ENCODE results near the gene MCC.

Gene MCC

GRCh38 chr5:113252066-113252465 is 236.2 kb downstream of the MCC start:
- Histone ChIP-seq H4K20me1 (no peaks in the 10 kb centered on the region), H3K4me1 (no peaks in the 10 kb centered on the region), H3K9ac (no peak overlapping the region), H3K36me3 (no peaks in the 10 kb centered on the region), H3K27me3 (no peaks in the 10 kb centered on the region), H3K4me3 (no peak overlapping the region), H3K27ac (no peak overlapping the region), H3K9me3 (no peaks in the 10 kb centered on the region), H3K4me2 (no peak overlapping the region)
- TF ChIP-seq Cebpa-rat (IDR thresholded peaks at IDR 0.05) = no peak

GRCh38 chr5:113250341-113250953 is 237.8 kb downstream of the MCC start:
- Histone ChIP-seq H3K36me3 (no peaks in the 10 kb centered on the region), H3K4me1 (no peaks in the 10 kb centered on the region), H4K20me1 (no peaks in the 10 kb centered on the region), H3K4me2 (no peak overlapping the region), H3K9ac (no peak overlapping the region), H3K9me3 (no peaks in the 10 kb centered on the region), H3K27me3 (no peaks in the 10 kb centered on the region), H3K27ac (no peak overlapping the region), H3K4me3 (no peak overlapping the region)
- no peak for TF ChIP-seq Cebpa-rat (IDR thresholded peaks at IDR 0.05)

DNA sequence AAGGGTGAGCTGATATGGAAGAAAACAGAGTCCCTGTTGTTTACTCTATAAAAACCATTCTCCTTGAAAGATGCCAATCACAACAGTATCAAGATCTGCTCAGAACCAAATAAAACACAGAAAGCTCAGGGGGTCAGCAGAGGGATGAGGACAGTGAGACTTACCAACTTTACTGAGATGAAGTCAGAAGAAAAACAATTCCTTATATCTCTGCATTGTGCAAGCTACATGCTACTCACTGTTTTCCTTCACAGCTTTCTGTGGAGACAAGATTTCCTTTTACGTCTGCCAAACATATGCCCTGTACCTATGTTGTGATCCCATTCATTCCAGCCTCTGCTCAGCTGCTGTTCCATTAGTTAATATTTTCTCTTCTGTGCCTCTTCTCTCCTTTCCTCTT is 239.0 kb downstream of the MCC start:
- Histone ChIP-seq H3K9me3 (no peaks in the 10 kb centered on the region), H3K9ac (no peak overlapping the region), H3K4me1 (no peaks in the 10 kb centered on the region), H3K4me3 (no peak overlapping the region), H4K20me1 (no peaks in the 10 kb centered on the region), H3K4me2 (no peak overlapping the region), H3K27ac (no peak overlapping the region), H3K27me3 (no peaks in the 10 kb centered on the region), H3K36me3 (no peaks in the 10 kb centered on the region)
- TF ChIP-seq Cebpa-rat (IDR thresholded peaks at IDR 0.05) = no peak

DNA sequence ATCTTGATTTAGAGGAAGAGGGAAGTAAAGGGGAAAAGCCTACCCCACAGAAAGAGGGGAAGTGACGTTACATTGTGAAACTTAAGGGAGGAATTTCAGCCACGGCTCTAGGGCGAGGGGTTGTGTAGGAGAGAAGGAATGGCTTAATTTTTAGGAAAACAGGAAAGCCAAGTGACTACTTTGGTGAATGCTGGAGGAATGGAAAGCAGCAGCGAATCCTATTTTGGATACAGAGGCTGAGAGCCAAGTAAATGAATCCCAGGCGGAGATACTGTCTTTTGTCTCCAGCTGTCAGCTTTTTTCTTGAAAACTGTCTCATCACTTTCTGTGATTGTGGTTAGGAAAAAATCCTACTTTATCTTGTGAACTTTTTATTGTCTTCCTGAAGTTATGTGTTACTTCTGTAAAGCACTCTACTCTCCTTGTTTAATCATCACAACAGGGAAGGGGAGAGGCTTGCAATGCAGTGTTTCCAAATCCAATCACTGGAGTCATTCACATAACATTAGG is 241.8 kb downstream of the MCC start:
- Histone ChIP-seq H3K36me3 (no peaks in the 10 kb centered on the region), H4K20me1 (no peaks in the 10 kb centered on the region), H3K4me1 (no peaks in the 10 kb centered on the region), H3K27ac (no peak overlapping the region), H3K27me3 (no peaks in the 10 kb centered on the region), H3K4me3 (no peak overlapping the region), H3K9me3 (no peaks in the 10 kb centered on the region), H3K9ac (no peak overlapping the region), H3K4me2 (no peak overlapping the region)
- TF ChIP-seq Cebpa-rat (IDR thresholded peaks at IDR 0.05) = no peak

DNA sequence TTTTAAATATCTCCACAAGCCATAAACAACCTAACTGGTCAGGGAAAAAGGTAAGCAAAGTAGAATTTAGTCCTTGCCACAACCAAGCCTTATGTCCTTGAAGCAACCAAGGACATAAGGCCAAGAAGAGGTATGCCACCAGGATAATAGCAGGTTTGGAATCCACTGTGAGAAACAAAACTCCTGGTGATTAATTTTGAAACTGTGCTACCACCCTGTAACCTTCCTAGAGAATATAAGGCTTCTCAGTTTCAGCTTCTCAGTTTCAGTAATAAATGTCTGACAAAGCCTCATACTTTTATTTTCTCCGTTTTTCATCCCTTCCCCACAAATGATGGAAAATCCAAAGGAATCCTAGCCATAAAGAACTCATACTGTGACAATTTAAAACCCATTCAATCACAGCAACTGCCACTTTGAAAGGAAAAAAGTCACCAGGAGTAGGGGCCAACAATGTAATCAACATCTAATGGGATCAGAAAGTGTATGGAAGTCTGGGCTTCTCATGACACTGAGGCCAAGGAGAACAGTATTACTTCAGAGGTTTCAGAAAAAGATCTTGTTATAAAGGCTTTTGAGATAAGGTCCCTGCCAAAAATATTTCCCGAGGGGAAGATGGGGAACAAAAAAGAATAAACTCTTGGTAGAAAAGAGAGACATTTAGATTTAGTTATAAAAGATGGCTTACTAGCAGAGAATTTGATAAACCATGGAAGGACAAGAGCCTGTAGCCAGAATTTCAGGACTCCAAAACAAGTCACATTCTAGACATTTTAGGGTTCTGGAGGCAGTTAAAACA is 242.6 kb downstream of the MCC start:
- Histone ChIP-seq H3K27ac (no peak overlapping the region), H3K4me3 (no peak overlapping the region), H3K9ac (no peak overlapping the region), H4K20me1 (no peaks in the 10 kb centered on the region), H3K27me3 (no peaks in the 10 kb centered on the region), H3K4me2 (no peak overlapping the region), H3K36me3 (no peaks in the 10 kb centered on the region), H3K9me3 (no peaks in the 10 kb centered on the region), H3K4me1 (no peaks in the 10 kb centered on the region)
- TF ChIP-seq Cebpa-rat (IDR thresholded peaks at IDR 0.05) = no peak

DNA sequence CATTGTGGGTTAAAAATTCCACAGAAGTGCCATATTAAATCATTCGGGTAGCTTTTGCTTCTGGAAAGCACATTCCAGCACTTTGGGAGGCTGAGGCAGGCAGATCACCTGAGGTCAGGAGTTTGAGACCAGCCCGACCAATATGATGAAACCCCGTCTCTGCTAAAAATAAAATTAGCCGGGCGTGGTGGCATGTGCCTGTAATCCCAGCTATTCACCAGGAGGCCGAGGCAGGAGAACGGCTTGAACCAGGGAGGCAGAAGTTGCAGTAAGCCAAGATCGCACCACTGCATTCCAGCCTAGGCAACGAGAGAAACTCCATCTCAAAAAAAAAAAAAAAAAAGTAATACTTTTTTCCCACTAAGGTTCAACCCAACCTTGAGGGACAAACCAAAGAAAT is 243.3 kb downstream of the MCC start:
- H3K27ac ChIP-seq = no peak overlapping the region
- H3K4me1 ChIP-seq = no peaks in the 10 kb centered on the region
- TF ChIP-seq Cebpa-rat (IDR thresholded peaks at IDR 0.05) = no peak

DNA sequence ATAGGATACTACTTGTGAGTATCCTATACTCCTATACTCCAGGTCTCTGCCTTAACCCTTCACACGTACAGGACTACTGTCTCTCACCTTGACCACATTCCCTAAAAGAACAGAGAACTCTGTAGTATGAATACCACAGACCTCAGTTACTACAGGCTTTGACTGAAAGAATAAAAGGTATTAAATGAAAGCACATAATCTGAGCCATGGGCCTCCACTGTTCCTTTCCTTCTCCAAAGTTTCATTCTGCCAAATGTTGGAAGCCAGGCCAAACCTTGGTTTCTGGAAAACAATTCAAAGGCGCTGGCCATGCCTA is 244.9 kb downstream of the MCC start:
- no peak overlapping the region for H3K9ac ChIP-seq

More for the DNA sequence above, 243.3 kb downstream of the MCC start:
- H3K4me2 ChIP-seq = no peak overlapping the region
- H3K36me3 ChIP-seq = no peaks in the 10 kb centered on the region
- no peak overlapping the region for H3K4me3 ChIP-seq
- no peaks in the 10 kb centered on the region for H3K27me3 ChIP-seq
- no peak overlapping the region for H3K9ac ChIP-seq
- H3K9me3 ChIP-seq = no peaks in the 10 kb centered on the region
- H4K20me1 ChIP-seq = no peaks in the 10 kb centered on the region

DNA sequence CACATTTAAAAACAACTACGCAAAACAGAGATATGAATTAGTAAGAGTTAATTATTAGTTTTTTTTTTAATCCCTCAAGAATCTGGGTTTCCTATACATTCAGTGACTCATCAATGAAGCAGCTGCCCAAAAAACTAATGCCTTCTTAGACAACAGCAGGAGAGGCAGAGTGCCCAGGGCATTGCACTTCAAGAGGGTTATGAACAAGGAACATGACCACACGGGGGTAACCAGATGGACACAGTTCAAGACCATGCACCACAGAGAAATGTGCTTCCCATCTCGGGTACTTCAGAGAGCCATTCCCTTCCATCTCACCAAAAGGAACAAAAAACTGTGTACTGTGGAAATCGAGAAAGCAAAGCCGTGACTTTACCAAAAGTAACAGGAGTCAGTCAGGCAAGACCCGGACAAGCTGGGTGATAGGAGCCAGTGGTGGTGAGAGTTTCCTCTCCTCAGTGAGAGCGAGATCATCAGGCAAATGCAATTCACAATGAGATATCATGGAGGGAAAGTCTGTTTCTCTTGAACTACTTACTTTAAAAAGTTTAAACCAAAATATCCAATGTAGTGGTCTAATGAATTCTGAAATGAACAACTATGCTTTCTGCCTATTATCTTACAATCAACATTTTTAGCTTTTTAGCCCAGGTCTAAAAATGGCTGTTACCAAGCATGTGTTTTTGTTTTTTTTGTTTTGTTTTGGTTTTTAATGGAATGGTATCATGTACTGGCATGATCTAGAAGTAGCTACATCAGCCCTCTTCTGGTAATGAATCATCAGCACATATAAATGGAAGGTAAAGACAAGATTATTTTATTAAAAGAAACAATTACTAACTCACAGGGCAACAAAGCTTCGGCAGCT is 245.5 kb downstream of the MCC start:
- H3K4me1 ChIP-seq = no peaks in the 10 kb centered on the region
- no peak overlapping the region for H3K4me3 ChIP-seq
- H3K36me3 ChIP-seq = no peaks in the 10 kb centered on the region
- no peak overlapping the region for H3K9ac ChIP-seq
- H3K27ac ChIP-seq = no peak overlapping the region
- no peaks in the 10 kb centered on the region for H3K27me3 ChIP-seq
- no peak for TF ChIP-seq Cebpa-rat (IDR thresholded peaks at IDR 0.05)
- H3K9me3 ChIP-seq = no peaks in the 10 kb centered on the region
- H4K20me1 ChIP-seq = no peaks in the 10 kb centered on the region
- no peak overlapping the region for H3K4me2 ChIP-seq

More for the DNA sequence above, 244.9 kb downstream of the MCC start:
- H3K27me3 ChIP-seq = no peaks in the 10 kb centered on the region
- no peak for TF ChIP-seq Cebpa-rat (IDR thresholded peaks at IDR 0.05)
- no peak overlapping the region for H3K4me2 ChIP-seq
- no peak overlapping the region for H3K27ac ChIP-seq
- H4K20me1 ChIP-seq = no peaks in the 10 kb centered on the region
- H3K4me1 ChIP-seq = no peaks in the 10 kb centered on the region
- H3K36me3 ChIP-seq = no peaks in the 10 kb centered on the region
- no peaks in the 10 kb centered on the region for H3K9me3 ChIP-seq
- H3K4me3 ChIP-seq = no peak overlapping the region

- H3K9me3 ChIP-seq = no peaks in the 10 kb centered on the region
- no peak overlapping the region for H3K4me3 ChIP-seq
- H3K36me3 ChIP-seq = no peaks in the 10 kb centered on the region
- no peak overlapping the region for H3K27ac ChIP-seq
- no peaks in the 10 kb centered on the region for H3K4me1 ChIP-seq
- TF ChIP-seq Cebpa-rat (IDR thresholded peaks at IDR 0.05) = no peak
- no peaks in the 10 kb centered on the region for H4K20me1 ChIP-seq
- H3K4me2 ChIP-seq = no peak overlapping the region
- H3K27me3 ChIP-seq = no peaks in the 10 kb centered on the region
- H3K9ac ChIP-seq = no peak overlapping the region
These were observed 247.1 kb downstream of the MCC start for GRCh38 chr5:113240951-113241726.

Measured in BLaER1 (cell line).